HL-60/S4 treated with phorbol 12-myristate 13-acetate at 8.2 ng/mL for 4 days and 3 days (cell line): ENCODE data around the gene MYO16.

ENCODE experiments used
- in situ Hi-C: fragments of 300-500 bp; cut with MboI; formaldehyde crosslinking; loops from 2 replicates; pipeline ENCODE4 v1.15.0; 2022; ENCODE audit warnings: low sequenced_read_pairs

The MYO16 gene

GRCh38 chr13:109105899-109106298, 476.5 kb downstream of the MYO16 start:
- in situ Hi-C loops = no loop called here

DNA sequence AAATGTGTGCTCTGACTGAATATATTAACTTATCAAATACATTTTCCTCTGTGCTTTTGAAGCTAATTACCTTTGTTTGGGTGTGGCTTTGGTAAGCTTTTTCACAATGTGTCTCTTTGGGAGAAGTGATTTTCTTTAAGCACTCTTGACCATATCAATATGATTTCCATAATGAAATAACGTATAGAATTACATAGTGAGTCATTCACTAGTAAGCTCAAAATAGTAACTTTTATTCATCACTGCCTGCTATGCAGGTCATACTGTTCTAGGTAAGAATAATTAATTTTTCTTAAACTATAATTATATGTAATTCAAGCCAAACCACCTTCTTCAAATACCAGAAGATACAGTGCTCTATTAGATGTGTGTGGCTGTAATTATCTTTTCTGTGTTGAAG, 480.7 kb downstream of the MYO16 start:
- in situ Hi-C loops = no loop called here

GRCh38 chr13:109111141-109111540, 481.7 kb downstream of the MYO16 start:
- in situ Hi-C loops = no loop called here

DNA sequence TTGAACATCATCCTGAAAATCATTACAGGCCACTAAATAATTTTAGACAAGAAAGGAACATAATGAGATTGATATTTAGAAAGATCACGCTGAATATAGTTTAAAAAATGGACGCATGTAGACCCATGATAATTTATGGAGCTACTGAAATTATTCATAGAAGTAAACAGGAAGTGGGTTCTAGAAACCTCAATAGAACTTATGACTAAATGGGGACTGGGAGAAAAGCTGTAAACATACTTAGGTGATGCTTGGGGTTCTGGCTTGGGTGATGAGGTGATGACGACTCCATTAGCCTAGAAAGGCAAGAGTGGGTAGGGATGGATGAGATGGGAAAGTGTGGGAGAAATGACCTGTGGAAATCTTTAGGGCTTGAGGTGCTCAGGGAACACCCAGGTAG, 484.0 kb downstream of the MYO16 start:
- in situ Hi-C loops = no loop called here

DNA sequence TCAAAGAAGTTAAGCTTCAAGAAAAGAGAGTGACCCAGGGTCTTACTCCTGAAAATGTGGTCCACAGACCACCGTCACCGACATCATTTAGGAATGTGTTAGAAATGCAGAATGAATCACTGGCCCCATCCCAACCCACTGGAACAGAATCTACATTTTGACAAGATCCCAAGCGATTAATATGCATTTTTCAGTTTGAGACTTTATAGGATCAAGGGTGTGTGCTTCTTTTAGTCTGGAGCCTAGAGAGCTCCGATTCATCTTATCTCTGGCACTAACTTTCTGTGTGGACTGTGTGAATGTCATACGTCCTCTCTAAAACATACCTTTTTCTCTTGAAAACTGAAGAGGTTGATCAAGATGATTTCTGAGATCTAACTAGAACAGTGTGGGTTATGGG, 484.8 kb downstream of the MYO16 start:
- in situ Hi-C loops = no loop called here

GRCh38 chr13:109114991-109115390, 485.6 kb downstream of the MYO16 start:
- in situ Hi-C loops = no loop called here

DNA sequence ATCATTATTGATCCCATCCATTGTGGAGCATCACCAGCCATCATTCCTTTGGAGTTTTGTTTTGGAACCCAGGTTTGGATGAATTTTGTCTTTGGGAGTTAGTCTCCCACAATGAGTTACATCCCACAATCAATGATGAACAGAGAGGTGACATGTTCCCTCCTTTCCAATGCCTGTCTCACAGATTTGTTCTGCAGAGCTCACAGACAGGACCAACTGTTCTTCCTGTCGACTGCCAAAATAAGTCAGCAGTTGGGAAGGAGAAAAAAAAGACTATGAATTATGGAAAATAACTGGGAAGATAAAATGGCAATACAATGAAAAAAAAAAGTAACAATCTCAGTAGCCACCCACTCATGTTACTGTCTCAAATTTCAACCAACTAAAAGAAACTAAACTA, 489.1 kb downstream of the MYO16 start:
- in situ Hi-C loops = no loop called here

DNA sequence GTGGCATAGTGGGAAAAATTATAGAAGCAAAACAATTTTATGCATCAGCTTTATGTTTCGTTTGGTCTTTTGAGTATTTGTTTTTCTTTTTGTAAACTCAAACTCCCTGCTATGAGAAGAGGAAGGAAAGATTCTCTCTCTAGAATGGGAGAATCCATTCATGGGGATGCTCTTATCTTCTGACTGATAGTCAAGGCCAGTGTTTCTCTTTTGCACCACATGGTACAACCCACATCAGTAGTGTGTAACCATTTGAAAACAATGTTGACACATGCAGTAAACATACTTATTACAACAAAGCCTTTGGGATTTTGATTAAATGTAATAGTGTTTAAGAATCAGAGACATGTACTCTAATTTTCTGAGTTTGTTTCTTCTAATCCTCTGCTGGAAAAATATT, 490.5 kb downstream of the MYO16 start:
- in situ Hi-C loops = no loop called here

DNA sequence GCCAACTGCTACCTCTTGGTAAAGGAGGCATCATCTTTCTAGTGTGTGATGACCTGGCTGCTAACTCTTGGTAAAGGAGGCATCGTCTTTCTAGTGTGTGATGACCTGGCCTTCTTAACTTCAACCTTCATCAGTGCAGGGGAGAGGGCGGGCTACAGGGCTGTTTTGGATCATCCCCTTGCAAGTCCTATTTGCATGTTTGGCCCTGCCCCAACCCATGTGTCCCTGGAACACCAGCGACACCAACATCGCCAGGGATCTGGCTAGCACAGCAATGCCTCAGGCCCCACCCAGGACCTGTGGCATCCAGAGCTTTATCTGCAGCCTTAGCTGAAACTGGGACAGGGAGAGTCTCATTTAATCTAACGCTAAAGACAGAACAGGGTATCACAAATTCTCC, 492.4 kb downstream of the MYO16 start:
- in situ Hi-C loops = no loop called here

- in situ Hi-C loops = no loop called here
These were observed 494.6 kb downstream of the MYO16 start for GRCh38 chr13:109123971-109124370.

GRCh38 chr13:109126178-109126577, 496.8 kb downstream of the MYO16 start:
- in situ Hi-C loops = no loop called here

GRCh38 chr13:109126891-109127641, 497.7 kb downstream of the MYO16 start:
- in situ Hi-C loops = no loop called here

DNA sequence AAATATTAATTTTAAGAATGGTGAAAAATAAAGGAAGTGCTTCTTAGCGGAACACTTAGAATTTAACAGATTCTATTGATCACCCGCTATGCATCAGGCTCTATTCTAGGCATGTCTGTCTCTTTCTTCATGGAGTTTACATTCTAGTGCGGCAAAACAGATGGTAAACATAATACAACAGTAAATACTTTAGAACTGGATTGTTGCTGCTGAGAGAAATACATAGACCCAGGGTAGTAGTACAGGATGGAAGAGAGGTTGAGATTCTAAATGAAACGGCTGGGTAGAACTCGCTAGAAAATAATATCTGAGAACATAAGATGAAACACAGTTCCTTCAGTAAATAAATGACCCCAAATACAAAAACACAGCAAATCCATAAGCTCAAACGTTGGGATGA, 498.7 kb downstream of the MYO16 start:
- in situ Hi-C loops = no loop called here

GRCh38 chr13:109130093-109130835, 500.9 kb downstream of the MYO16 start:
- in situ Hi-C loops = no loop called here

DNA sequence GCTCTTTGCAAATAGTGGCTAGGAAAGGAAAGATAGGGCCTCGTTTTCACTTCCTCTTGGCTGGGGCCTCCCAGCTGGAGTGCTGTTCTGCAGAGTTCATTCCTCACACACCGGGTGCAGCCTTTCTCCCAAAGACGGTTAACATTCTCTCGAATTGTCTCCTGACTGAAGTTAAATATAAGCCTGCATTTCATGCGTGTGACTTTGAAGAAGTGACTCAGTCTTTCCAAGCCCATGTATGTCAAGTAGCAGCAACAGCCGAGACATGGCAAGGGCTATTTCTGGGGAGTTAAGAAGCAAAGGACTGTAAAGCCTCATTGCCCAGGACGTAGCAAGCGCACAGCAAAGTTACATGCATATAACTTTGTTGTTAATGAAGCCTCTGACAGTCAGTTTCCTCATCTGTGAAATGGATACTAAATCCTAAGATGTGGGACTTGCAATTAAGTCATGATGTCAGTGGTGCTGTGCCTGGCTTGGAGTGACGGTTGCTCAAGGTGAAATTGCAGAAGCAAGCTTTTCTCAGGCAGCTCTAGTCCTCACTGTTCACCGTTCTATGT, 502.4 kb downstream of the MYO16 start:
- in situ Hi-C loops = no loop called here

- in situ Hi-C loops = no loop called here
These were observed 505.6 kb downstream of the MYO16 start for GRCh38 chr13:109135018-109135417.

DNA sequence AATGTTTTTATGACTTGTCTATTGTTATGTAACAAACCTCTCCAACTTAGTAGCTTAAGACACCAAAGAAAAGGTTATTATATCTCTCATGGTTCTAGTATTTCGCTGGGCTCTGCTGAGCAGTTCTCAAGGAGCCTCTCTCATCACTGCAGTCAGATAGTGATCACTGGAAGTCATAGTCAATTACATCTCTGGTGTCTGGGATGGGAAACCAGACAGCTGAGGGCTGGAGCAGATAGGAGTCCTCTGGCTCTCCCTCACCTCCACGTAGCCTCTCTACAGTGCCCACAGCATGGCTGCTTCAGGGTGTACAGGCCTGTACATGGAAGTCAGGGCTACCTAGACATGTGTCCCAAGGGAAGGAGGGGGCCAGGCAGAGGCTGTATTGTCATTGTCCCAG, 507.5 kb downstream of the MYO16 start:
- in situ Hi-C loops = no loop called here

DNA sequence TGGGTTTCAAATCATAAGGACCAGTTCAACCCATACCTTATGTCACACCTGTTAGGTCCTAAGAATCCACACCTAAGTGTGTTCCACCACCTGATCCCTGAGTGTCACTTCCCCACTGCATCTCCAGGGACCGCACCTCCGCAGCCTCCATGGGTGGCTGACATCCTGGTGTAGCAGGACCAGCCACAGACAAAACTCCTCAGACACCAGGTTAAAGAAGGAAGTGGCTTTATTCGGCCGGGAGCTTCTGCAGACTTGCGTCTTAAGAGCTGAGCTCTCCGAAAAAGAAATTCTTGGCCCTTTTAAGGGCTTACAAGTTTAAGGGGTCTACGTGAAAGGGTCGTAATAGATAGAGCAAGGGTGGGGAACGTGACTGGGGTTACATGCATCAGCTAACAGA, 509.9 kb downstream of the MYO16 start:
- in situ Hi-C loops = no loop called here

DNA sequence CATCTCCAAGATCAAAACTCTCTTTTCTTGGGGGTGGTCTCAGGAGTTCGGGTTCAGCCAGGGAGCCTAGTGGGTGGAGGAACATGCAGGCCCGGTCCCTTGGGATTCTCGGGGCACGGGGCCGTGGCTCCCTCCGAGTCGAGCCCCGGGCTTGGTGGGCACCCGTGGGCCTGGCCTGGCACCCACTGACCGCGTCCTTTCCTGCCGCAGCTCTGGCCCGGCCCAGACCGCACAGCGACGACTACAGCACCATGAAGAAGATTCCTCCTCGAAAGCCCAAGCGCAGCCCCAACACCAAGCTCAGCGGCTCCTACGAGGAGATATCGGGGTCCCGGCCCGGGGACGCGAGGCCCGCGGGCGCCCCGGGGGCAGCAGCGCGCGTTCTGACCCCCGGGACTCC, 510.6 kb downstream of the MYO16 start:
- in situ Hi-C loops = no loop called here

GRCh38 chr13:109140479-109141349, 511.3 kb downstream of the MYO16 start:
- in situ Hi-C loops = no loop called here

- in situ Hi-C loops = no loop called here
These were observed 512.3 kb downstream of the MYO16 start for GRCh38 chr13:109141706-109142105.
